IMR-90 (cell line): ENCODE results near the gene OR5M10. TPM values are rescaled to one million over a fixed set of nuclear protein-coding genes. Genes with fewer than 3 reads are reported as not detected.

Experiments
- ATAC-seq: fragments of 200-7000 bp; cut with Tn5 transposase; 2 replicates; pipeline ENCODE4 v1.9.1; 2020; ENCODE audit warnings: low read depth, mild to moderate bottlenecking, moderate library complexity
- BruUV-seq: library from RNA; stranded (reverse); fragments of 400-500 nt; replicated peaks from 2 replicates; lab custom pipeline; 2021; lab: Mats Ljungman, UMichigan
- CTCF ChIA-PET: fragments of 300-600 bp; formaldehyde crosslinking; extraction: SDS; loops from one replicate; lab custom pipeline; 2021; ENCODE audit warnings: antibody characterized with exemption; lab: Yijun Ruan, JAX
- POLR2A ChIA-PET: fragments of 300-600 bp; sonication (Branson Sonifier 250); formaldehyde crosslinking; loops from one replicate; lab custom pipeline; 2022; ENCODE audit warnings: antibody characterized with exemption; ENCODE audit not compliant: unreplicated experiment; lab: Charles Lee
- DNase-seq: peaks from one replicate; pipeline ENCODE4 v3.0.0; 2013
- H2AFZ ChIP-seq: replicated peaks from 2 replicates; pipeline ENCODE3; 2013; ENCODE audit warnings: low read length, mild to moderate bottlenecking; ENCODE audit not compliant: poor library complexity
- H2AK5ac ChIP-seq: 2 replicates; pipeline ENCODE4 v1.6.1; 2013; ENCODE audit warnings: low read depth, low read length, inconsistent platforms
- H2AK9ac ChIP-seq: replicated peaks from 2 replicates; pipeline ENCODE3; 2013; ENCODE audit warnings: mild to moderate bottlenecking, low read depth, low read length, moderate library complexity; ENCODE audit not compliant: poor library complexity
- H2BK120ac ChIP-seq: 2 replicates; pipeline ENCODE4 v1.6.1; 2013; ENCODE audit warnings: low read depth, low read length, inconsistent platforms
- H2BK15ac ChIP-seq: 3 replicates; pipeline ENCODE4 v1.6.1; 2013; ENCODE audit warnings: low read depth, low read length, inconsistent platforms
- H2BK20ac ChIP-seq: 2 replicates; pipeline ENCODE4 v1.6.1; 2013; ENCODE audit warnings: low read depth, mild to moderate bottlenecking, inconsistent platforms, low read length, moderate library complexity
- H2BK5ac ChIP-seq: 2 replicates; pipeline ENCODE4 v1.6.1; 2013; ENCODE audit warnings: mild to moderate bottlenecking, low read depth, low read length, inconsistent platforms; ENCODE audit not compliant: poor library complexity, severe bottlenecking
- H3K14ac ChIP-seq: replicated peaks from 2 replicates; pipeline ENCODE4 v1.6.1; 2013; ENCODE audit warnings: low read depth, low read length, inconsistent platforms
- H3K18ac ChIP-seq: 2 replicates; pipeline ENCODE4 v1.6.1; 2013; ENCODE audit warnings: low read depth, low read length, control low read depth
- H3K23ac ChIP-seq: 2 replicates; pipeline ENCODE4 v1.6.1; 2013; ENCODE audit warnings: low read depth, low read length, inconsistent platforms
- H3K27ac ChIP-seq: 2 replicates; pipeline ENCODE4 v1.5.1; 2013; ENCODE audit warnings: mild to moderate bottlenecking, control low read depth, low read length; ENCODE audit not compliant: insufficient read depth
- H3K27me3 ChIP-seq: 2 replicates; pipeline ENCODE4 v1.6.1; 2013; ENCODE audit warnings: low read length; ENCODE audit not compliant: control insufficient read depth, insufficient read depth
- H3K36me3 ChIP-seq: 2 replicates; pipeline ENCODE4 v1.6.1; 2013; ENCODE audit warnings: low read length, mixed read lengths; ENCODE audit not compliant: control insufficient read depth, insufficient read depth
- H3K4ac ChIP-seq: 2 replicates; pipeline ENCODE4 v1.6.1; 2013; ENCODE audit warnings: low read depth, low read length, inconsistent platforms
- H3K4me1 ChIP-seq: 2 replicates; pipeline ENCODE4 v1.6.1; 2013; ENCODE audit warnings: low read length, mixed read lengths; ENCODE audit not compliant: control insufficient read depth, insufficient read depth
- H3K4me2 ChIP-seq: 2 replicates; pipeline ENCODE4 v1.6.1; 2013; ENCODE audit warnings: low read depth, mild to moderate bottlenecking, control low read depth, low read length, moderate library complexity
- H3K4me3 ChIP-seq: 2 replicates; pipeline ENCODE4 v1.5.1; 2013; ENCODE audit warnings: low read depth, mild to moderate bottlenecking, control low read depth, low read length, moderate library complexity; ENCODE audit not compliant: insufficient read depth
- H3K56ac ChIP-seq: 2 replicates; pipeline ENCODE4 v1.6.1; 2013; ENCODE audit warnings: low read length, inconsistent platforms; ENCODE audit not compliant: insufficient read depth; ENCODE audit errors: extremely low read depth
- H3K79me1 ChIP-seq, 2 experiments: 2 replicates each; pipeline ENCODE4 v1.6.1; 2013; ENCODE audit warnings: low read length in 2 of 2, inconsistent platforms in 1 of 2, low read depth in 1 of 2
- H3K9ac ChIP-seq: 2 replicates; pipeline ENCODE4 v1.6.1; 2013; ENCODE audit warnings: low read depth, low read length, control low read depth
- H3K9me1 ChIP-seq: 2 replicates; pipeline ENCODE4 v1.6.1; 2013; ENCODE audit warnings: low read length, inconsistent platforms; ENCODE audit not compliant: insufficient read depth
- H3K9me3 ChIP-seq: 2 replicates; pipeline ENCODE4 v1.6.1; 2013; ENCODE audit warnings: low read length; ENCODE audit not compliant: control insufficient read depth, insufficient read depth
- H4K20me1 ChIP-seq: 2 replicates; pipeline ENCODE4 v1.6.1; 2013; ENCODE audit warnings: low read length, inconsistent platforms; ENCODE audit not compliant: insufficient read depth
- H4K5ac ChIP-seq: 2 replicates; pipeline ENCODE4 v1.6.1; 2013; ENCODE audit warnings: mild to moderate bottlenecking, low read depth, low read length, control low read depth
- H4K8ac ChIP-seq, 2 experiments: 2 replicates each; pipeline ENCODE4 v1.6.1; 2013; ENCODE audit warnings: low read depth in 2 of 2, low read length in 2 of 2, control low read depth in 1 of 2, inconsistent platforms in 1 of 2
- H4K91ac ChIP-seq: 2 replicates; pipeline ENCODE4 v1.6.1; 2013; ENCODE audit warnings: low read depth, low read length, inconsistent platforms; ENCODE audit not compliant: insufficient read depth
- RFX5 ChIP-seq: IDR thresholded peaks from 2 replicates; pipeline ENCODE4 v1.8.0; 2012; ENCODE audit warnings: low read depth, mild to moderate bottlenecking, low read length, moderate library complexity
- WGBS, 2 experiments: methylation state at CpG; one replicate each; pipeline versions ENCODE4 v1.1.5 to v1.1.7; 2013; ENCODE audit warnings: missing lambda C conversion rate in 2 of 2; ENCODE audit not compliant: insufficient read length in 1 of 2; ENCODE audit errors: extremely low coverage in 2 of 2; 5-methylcytosine and 5-hydroxymethylcytosine counted together
- dilution Hi-C: fragments of 300-500 bp; cut with HindIII; formaldehyde crosslinking; loops from one replicate; pipeline ENCODE4 v1.14.3; 2018; ENCODE audit warnings: low sequenced_read_pairs; ENCODE audit not compliant: unreplicated experiment
- in situ Hi-C: fragments of 300-500 bp; cut with MboI; formaldehyde crosslinking; loops from 3 replicates; pipeline ENCODE4 v1.14.3; 2019; ENCODE audit warnings: low sequenced_read_pairs, inconsistent platforms, mixed read lengths
- intact Hi-C: fragments of 100-400 bp; cut with micrococcal nuclease; formaldehyde crosslinking; loops from 2 replicates; pipeline ENCODE4 v1.10.0; 2022
- polyA plus RNA-seq, 3 experiments: library from polyadenylated mRNA; depleted of rRNA; stranded (reverse); fragments of >200 nt; gene quantifications; 2 replicates each; pipeline ENCODE4 v1.2.3, GENCODE V29; 2012; ENCODE audit warnings: low replicate concordance in 1 of 3
- total RNA-seq: library from RNA; depleted of rRNA; stranded (reverse); fragments of >200 nt; gene quantifications from 2 replicates; pipeline ENCODE4 v1.2.3, GENCODE V29; 2012

OR5M10 gene
- total and polyA plus RNA-seq, 2 of the 4 experiments (the other 2 are of a cell fraction) = not detected

DNA sequence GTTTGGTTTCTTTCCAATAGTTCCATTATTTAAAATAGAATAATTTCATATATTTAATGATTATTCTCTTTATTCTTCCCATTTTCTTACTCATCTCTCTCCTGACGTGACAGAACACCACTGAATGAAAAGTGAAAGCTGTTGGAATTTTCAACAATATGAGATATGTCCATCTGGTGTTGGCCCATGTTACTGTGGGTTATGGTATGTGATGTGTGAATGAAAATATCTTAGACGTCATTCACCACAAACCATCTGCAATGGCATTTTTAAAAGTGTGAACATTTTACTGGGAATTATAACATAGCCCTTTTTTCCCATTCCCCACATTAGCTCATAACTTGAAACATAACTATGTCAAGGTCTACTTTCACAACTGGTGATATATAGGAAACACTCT lies 48.4 kb upstream of the OR5M10 start:
- ChIA-PET CTCF (no interaction called here), POLR2A (no interaction called here)
- H3K14ac ChIP-seq = no peak overlapping the region
- H3K36me3 ChIP-seq = no peaks in the 10 kb centered on the region
- H3K4me2 ChIP-seq = no peak overlapping the region
- H3K18ac ChIP-seq = no peak overlapping the region
- no peak overlapping the region for H3K23ac ChIP-seq
- H4K91ac ChIP-seq = no peak overlapping the region
- no peak overlapping the region for H3K4me3 ChIP-seq
- no peak overlapping the region for H3K9ac ChIP-seq
- no peaks in the 10 kb centered on the region for H3K79me1 ChIP-seq
- no peak overlapping the region for H2BK20ac ChIP-seq
- H3K9me3 ChIP-seq = peaks cover 2% of the 10 kb centered on the region; the same call in 1 of the 2 replicates
- H2AK5ac ChIP-seq = no peak overlapping the region
- no peak overlapping the region for H3K56ac ChIP-seq
- in situ Hi-C loops (no loop called here), dilution Hi-C loops (no loop called here), intact Hi-C loops (no loop called here)
- H2AFZ ChIP-seq = no peak overlapping the region
- no peak overlapping the region for H2BK15ac ChIP-seq
- ATAC-seq (no peak), DNase-seq (no peak)
- no peaks in the 10 kb centered on the region for H4K20me1 ChIP-seq
- no peak for TF ChIP-seq RFX5
- H2BK5ac ChIP-seq = no peak overlapping the region
- no peaks in the 10 kb centered on the region for H3K27me3 ChIP-seq
- no peaks in the 10 kb centered on the region for H3K9me1 ChIP-seq
- H3K4ac ChIP-seq = no peak overlapping the region
- no peak overlapping the region for H2AK9ac ChIP-seq
- no CpG with 5 or more reads among the region's 2 CpGs for WGBS, 2 experiments
- no peak overlapping the region for H4K8ac ChIP-seq
- H3K27ac ChIP-seq = no peak overlapping the region
- no peak overlapping the region for H4K5ac ChIP-seq
- H3K4me1 ChIP-seq = no peaks in the 10 kb centered on the region
- BruUV-seq = no TSS peak
- no peak overlapping the region for H2BK120ac ChIP-seq
